Omental fat pad (tissue), 4 donors: Measurements from ENCODE around the gene METRNL. TPM values are rescaled to one million over a fixed set of nuclear protein-coding genes. Genes with fewer than 3 reads are reported as not detected.

ENCODE experiments used
- ATAC-seq: fragments of 150-250 bp; one replicate; pipeline ENCODE4 v1.9.1; 2016; ENCODE audit warnings: mild to moderate bottlenecking, moderate library complexity; ENCODE audit not compliant: low FRiP score
- DNase-seq: peaks from one replicate; pipeline ENCODE4 v3.0.0-alpha.2; 2019; ENCODE audit warnings: low spot score
- total RNA-seq, 4 donors: library from RNA; depleted of rRNA; stranded (reverse); fragments of >200 nt; gene quantifications; one replicate each; pipeline ENCODE4 v1.1.0, GENCODE V29; 2016
- TF ChIP-seq, protein P1 (sequence below), 3 donors: fragments of 450-650 bp; IDR thresholded peaks; one replicate each; pipeline ENCODE4 v1.5.1; 2016 to 2017; ENCODE audit warnings: antibody characterized with exemption in 3 of 3, mild to moderate bottlenecking in 3 of 3, moderate library complexity in 2 of 3

The METRNL gene
- total RNA-seq, 4 donors from 2014 or later: 68.4 to 271 (median 99.9) TPM

- ATAC-seq (no peak), DNase-seq (no peak)
- TF ChIP-seq, protein P1, sequence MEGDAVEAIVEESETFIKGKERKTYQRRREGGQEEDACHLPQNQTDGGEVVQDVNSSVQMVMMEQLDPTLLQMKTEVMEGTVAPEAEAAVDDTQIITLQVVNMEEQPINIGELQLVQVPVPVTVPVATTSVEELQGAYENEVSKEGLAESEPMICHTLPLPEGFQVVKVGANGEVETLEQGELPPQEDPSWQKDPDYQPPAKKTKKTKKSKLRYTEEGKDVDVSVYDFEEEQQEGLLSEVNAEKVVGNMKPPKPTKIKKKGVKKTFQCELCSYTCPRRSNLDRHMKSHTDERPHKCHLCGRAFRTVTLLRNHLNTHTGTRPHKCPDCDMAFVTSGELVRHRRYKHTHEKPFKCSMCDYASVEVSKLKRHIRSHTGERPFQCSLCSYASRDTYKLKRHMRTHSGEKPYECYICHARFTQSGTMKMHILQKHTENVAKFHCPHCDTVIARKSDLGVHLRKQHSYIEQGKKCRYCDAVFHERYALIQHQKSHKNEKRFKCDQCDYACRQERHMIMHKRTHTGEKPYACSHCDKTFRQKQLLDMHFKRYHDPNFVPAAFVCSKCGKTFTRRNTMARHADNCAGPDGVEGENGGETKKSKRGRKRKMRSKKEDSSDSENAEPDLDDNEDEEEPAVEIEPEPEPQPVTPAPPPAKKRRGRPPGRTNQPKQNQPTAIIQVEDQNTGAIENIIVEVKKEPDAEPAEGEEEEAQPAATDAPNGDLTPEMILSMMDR (IDR thresholded peaks at IDR 0.05): no peak
These were observed 1.5 kb upstream of the METRNL start for GRCh38 chr17:83077939-83078338.

DNA sequence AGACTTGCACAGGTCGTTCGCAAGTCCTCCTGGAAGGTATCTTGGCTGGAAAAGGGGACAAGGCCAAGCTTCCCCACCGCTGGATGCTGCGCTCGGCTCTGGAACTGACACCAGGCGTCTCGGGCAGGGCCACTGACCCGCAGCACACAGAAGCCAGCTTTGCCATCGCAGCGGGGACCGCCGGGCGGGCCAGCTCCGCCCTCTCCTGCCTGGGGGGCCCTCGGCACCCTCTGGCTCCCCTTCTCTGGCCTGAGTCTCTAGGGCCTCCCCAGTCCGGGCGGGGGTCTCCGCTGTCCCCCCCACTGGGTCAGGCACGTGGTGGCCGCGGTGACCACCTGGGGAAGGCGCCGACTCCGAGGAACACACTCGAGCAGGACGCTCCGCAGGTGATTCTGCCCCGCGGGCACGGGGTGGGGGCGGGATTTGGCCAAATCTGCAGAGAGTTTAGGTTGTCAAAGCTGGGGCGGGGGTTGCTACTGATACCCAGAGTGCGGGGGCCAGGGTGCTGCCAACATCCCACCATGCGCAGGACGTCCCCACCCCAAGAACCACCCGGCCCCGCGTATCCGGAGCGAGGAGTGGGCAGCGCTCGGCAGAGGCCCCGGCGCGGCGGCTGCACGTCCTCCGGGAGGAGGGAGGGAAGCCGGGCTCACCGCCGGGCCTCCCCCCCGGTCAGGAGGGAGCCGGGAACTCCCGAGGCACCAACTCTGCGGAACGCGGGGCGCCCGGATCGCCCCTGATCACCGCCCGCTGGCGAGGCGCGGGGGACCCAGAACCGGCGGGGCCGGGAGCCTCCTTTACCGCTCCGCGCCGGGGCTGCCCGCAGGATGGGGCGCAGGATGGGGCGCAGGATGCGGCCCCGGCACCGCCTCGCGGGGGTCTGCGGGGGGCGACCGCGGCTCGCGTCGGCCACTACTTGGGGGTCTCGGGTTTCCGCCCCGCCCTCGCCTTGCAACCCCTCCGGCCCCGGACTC lies 744 bp upstream of the METRNL start:
- DNase-seq: no peak
- no peak for ATAC-seq
- TF ChIP-seq, protein P1 (IDR thresholded peaks at IDR 0.05): no peak

DNA sequence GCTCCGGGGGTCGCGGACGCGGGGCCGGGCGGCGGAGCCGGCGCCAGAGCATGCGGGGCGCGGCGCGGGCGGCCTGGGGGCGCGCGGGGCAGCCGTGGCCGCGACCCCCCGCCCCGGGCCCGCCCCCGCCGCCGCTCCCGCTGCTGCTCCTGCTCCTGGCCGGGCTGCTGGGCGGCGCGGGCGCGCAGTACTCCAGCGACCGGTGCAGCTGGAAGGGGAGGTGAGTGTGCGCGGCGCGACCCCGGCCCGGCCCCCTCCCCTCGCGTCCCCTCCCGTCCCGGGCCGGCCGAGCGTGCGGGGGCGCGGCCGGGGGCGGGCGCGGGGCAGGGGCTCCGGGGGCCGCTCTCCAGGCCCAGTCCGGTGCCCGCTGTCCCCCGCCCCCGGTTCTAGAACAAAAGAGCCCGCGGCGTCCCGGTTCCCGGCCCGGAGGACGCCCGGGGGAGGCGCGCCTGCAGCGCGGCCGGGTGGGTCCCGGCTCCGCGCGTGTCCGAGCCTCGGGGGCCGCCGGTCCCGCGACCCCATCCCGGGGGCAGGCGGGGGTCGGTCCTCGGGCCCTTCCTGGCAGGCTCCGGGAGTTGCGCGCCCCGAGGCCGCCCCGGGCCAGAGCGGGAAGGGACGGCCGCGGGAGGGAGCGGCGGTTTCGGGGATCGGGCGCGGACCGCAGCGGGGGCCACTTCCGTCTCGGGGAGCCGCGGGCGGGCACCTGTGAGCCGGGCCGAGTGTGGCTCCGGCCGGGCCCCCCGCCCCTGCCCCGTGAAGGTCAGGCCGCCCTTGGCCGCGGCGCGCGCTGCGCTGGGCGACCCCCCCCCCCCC lies 563 bp downstream of the METRNL start:
- DNase-seq: no peak
- TF ChIP-seq, protein P1 (IDR thresholded peaks at IDR 0.05): no peak
- ATAC-seq: peak; percentile 2

DNA sequence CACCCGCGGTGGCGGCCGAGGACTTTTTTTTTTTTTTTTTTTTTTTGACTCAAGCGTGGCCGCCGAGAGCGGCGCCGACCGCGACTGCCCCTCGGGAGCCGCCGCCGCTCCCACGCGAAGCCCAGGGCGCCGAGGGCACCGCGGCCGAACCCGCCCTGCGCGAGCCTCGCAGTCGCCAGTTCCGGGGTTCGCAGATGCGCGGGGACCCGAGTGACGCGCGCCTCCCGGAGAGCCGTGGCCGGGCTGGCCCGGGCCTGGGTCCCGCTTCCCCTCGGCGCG lies 1.1 kb downstream of the METRNL start:
- TF ChIP-seq, protein P1 (IDR thresholded peaks at IDR 0.05): no peak
- DNase-seq (no peak), ATAC-seq (no peak)

DNA sequence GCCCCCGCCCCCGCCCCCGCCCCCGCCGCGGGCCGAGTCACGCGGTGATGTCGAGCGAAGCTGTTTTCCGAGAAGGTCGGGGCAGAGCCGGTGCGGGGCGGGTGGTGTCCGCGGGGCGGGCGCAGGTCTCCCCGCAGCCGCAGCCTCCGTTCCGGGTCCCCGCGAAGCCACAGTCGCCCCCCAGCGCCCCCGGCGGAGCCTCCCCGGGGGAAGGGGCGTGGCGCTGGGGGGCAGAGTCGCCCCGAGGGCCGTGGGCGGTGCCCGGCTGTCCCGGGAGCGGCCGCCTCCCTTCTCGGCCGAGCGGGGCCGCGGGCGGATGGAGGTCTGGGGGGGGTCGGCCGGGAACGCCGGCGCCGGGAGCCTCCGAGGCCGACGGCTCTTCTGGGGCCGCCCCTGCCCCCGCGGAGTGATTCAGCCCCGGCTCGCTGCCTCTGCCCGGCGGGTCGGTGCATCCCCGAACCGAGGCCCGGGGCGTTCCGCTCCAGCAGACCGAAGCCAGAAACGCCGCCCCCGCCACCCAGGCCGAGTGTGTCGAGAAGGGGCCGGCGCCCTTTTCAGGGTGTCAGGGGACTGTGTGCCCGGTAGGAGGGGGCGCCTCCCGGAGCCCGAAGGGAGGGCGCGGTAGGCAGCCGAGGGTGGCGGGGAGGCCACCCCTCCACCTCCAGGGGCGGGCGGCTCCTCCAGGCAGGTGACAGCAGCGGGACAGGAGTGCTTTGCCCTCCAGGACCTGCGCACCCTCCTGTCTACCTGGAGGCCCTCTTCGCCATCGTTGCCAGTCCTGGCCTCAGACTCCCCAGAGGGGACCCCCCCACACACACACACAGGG lies 1.7 kb downstream of the METRNL start:
- ATAC-seq (peak; percentile 7), DNase-seq (no peak)

GRCh38 chr17:83081684-83082201 lies 2.3 kb downstream of the METRNL start:
- no peak for DNase-seq
- TF ChIP-seq, protein P1 (IDR thresholded peaks at IDR 0.05): no peak
- no peak for ATAC-seq

More for the DNA sequence above, 1.7 kb downstream of the METRNL start:
- TF ChIP-seq, protein P1 (IDR thresholded peaks at IDR 0.05): no peak
